Measurements from ENCODE around the gene TMEM181. TPM values are rescaled to one million over a fixed set of nuclear protein-coding genes. Genes with fewer than 3 reads are reported as not detected.

Gene TMEM181
- polyA plus RNA-seq, 1 of the 3 experiments (the other 2 are of a cell fraction): 19.5 TPM

- 89% methylated on average over 8 of the region's 8 CpGs for WGBS (ENCODE audit: low lambda C conversion rate)
- ChIA-PET POLR2A (no interaction called here), CTCF (interaction anchor here (1.0 to 1.6 kb wide), 2 partner anchors 24 to 37 kb away, joined by 3 to 5 read pairs; no protein-coding TSS in a partner anchor)
- TF ChIP-seq FOSL2 (IDR thresholded peaks at IDR 0.05; ENCODE audit: borderline replicate concordance, low read depth): no peak
- TF ChIP-seq MXI1 (IDR thresholded peaks at IDR 0.05; ENCODE audit: low read depth, low read length): no peak
- Histone ChIP-seq H3K4me2 (no peak overlapping the region), H3K36me3 (replicated peaks in 1 of 2; ENCODE audit: control insufficient read depth in 1 of 2, insufficient read depth in 2 of 2, low read length in 1 of 2) (no peaks in the 10 kb centered on the region), H3K27ac (ENCODE audit: low read depth in 2 of 2, low read length in 1 of 2) (no peak overlapping the region), H3K9me2 (no peaks in the 10 kb centered on the region), H3K9me3 (no peaks in the 10 kb centered on the region), H3K4me3 (ENCODE audit: low read depth in 2 of 2, low read length in 1 of 2) (no peak overlapping the region), H3K79me2 (ENCODE audit: insufficient read depth) (no peaks in the 10 kb centered on the region), H3K9ac (no peak overlapping the region), H4K20me1 (ENCODE audit: insufficient read depth) (no peaks in the 10 kb centered on the region), H3K27me3 (ENCODE audit: insufficient read depth) (no peaks in the 10 kb centered on the region), H2AFZ (ENCODE audit: low read depth) (no peak overlapping the region), H3F3A (replicated peaks; ENCODE audit: insufficient read depth) (peaks cover 4% of the 10 kb centered on the region), H3K4me1 (ENCODE audit: control insufficient read depth in 1 of 2, insufficient read depth in 2 of 2, low read depth in 1 of 2, low read length in 1 of 2) (no peaks in the 10 kb centered on the region)
- no peak for DNase-seq
These were observed 107.6 kb downstream of the TMEM181 start for GRCh38 chr6:158667360-158667981.

- ChIA-PET CTCF (interaction anchor here (1.9 kb wide), 1 partner anchor 9 kb away, joined by 6 read pairs; no protein-coding TSS in a partner anchor), POLR2A (no interaction called here)
- WGBS (ENCODE audit: low lambda C conversion rate): 76% methylated on average over 7 of the region's 7 CpGs
- Histone ChIP-seq H3K27ac (ENCODE audit: low read depth in 2 of 2, low read length in 1 of 2) (no peak overlapping the region), H3K9me2 (no peaks in the 10 kb centered on the region), H2AFZ (ENCODE audit: low read depth) (no peak overlapping the region), H3K9me3 (no peaks in the 10 kb centered on the region), H3K36me3 (replicated peaks in 1 of 2; ENCODE audit: control insufficient read depth in 1 of 2, insufficient read depth in 2 of 2, low read length in 1 of 2) (no peaks in the 10 kb centered on the region), H3K27me3 (ENCODE audit: insufficient read depth) (no peaks in the 10 kb centered on the region), H3K4me1 (ENCODE audit: control insufficient read depth in 1 of 2, insufficient read depth in 2 of 2, low read depth in 1 of 2, low read length in 1 of 2) (no peaks in the 10 kb centered on the region), H3K9ac (no peak overlapping the region), H3K79me2 (ENCODE audit: insufficient read depth) (no peaks in the 10 kb centered on the region), H3K4me2 (no peak overlapping the region), H3F3A (replicated peaks; ENCODE audit: insufficient read depth) (peaks cover 4% of the 10 kb centered on the region), H3K4me3 (ENCODE audit: low read depth in 2 of 2, low read length in 1 of 2) (no peak overlapping the region), H4K20me1 (ENCODE audit: insufficient read depth) (no peaks in the 10 kb centered on the region)
- DNase-seq: no peak
- TF ChIP-seq REST (IDR thresholded peaks at IDR 0.05; ENCODE audit: low read depth, low read length) (no peak), RFX5 (IDR thresholded peaks at IDR 0.05; ENCODE audit: low read length) (no peak), USF2 (IDR thresholded peaks at IDR 0.05; ENCODE audit: borderline replicate concordance, low read depth, low read length) (no peak), NFIC (IDR thresholded peaks at IDR 0.05; ENCODE audit: borderline replicate concordance) (no peak), RAD21 (IDR thresholded peaks at IDR 0.05; ENCODE audit: low read length) (no peak), PBX3 (IDR thresholded peaks at IDR 0.05) (no peak), TAF1 (IDR thresholded peaks at IDR 0.05; ENCODE audit: borderline replicate concordance, low read depth, low read length) (no peak), JUND (IDR thresholded peaks at IDR 0.05) (no peak), POLR2AphosphoS5 (IDR thresholded peaks at IDR 0.05; ENCODE audit: low read depth, low read length) (no peak), FOSL2 (IDR thresholded peaks at IDR 0.05; ENCODE audit: borderline replicate concordance, low read depth) (no peak), RCOR1 (IDR thresholded peaks at IDR 0.05; ENCODE audit: low read length) (no peak), SIN3A (IDR thresholded peaks at IDR 0.05; ENCODE audit: borderline replicate concordance, low read depth, low read length) (no peak), EZH2phosphoT487 (IDR thresholded peaks at IDR 0.05; ENCODE audit: borderline replicate concordance, low read depth) (no peak), ZBTB33 (IDR thresholded peaks at IDR 0.05; ENCODE audit: borderline replicate concordance, low read depth) (no peak)
These were observed 108.8 kb downstream of the TMEM181 start for GRCh38 chr6:158668707-158669103.
